IMR-90 (cell line): ENCODE measurements around the gene PAX5. TPM values are rescaled to one million over a fixed set of nuclear protein-coding genes. Genes with fewer than 3 reads are reported as not detected.

ENCODE experiments used
- ATAC-seq: fragments of 200-7000 bp; cut with Tn5 transposase; 2 replicates; pipeline ENCODE4 v1.9.1; 2020; ENCODE audit warnings: low read depth, mild to moderate bottlenecking, moderate library complexity
- BruUV-seq: library from RNA; stranded (reverse); fragments of 400-500 nt; replicated peaks from 2 replicates; lab custom pipeline; 2021; lab: Mats Ljungman, UMichigan
- CTCF ChIA-PET: fragments of 300-600 bp; formaldehyde crosslinking; extraction: SDS; loops from one replicate; lab custom pipeline; 2021; ENCODE audit warnings: antibody characterized with exemption; lab: Yijun Ruan, JAX
- POLR2A ChIA-PET: fragments of 300-600 bp; sonication (Branson Sonifier 250); formaldehyde crosslinking; loops from one replicate; lab custom pipeline; 2022; ENCODE audit warnings: antibody characterized with exemption; ENCODE audit not compliant: unreplicated experiment; lab: Charles Lee
- DNase-seq: peaks from one replicate; pipeline ENCODE4 v3.0.0; 2013
- H2AFZ ChIP-seq: replicated peaks from 2 replicates; pipeline ENCODE3; 2013; ENCODE audit warnings: low read length, mild to moderate bottlenecking; ENCODE audit not compliant: poor library complexity
- H2AK5ac ChIP-seq: 2 replicates; pipeline ENCODE4 v1.6.1; 2013; ENCODE audit warnings: low read depth, low read length, inconsistent platforms
- H2AK9ac ChIP-seq: replicated peaks from 2 replicates; pipeline ENCODE3; 2013; ENCODE audit warnings: mild to moderate bottlenecking, low read depth, low read length, moderate library complexity; ENCODE audit not compliant: poor library complexity
- H2BK120ac ChIP-seq: 2 replicates; pipeline ENCODE4 v1.6.1; 2013; ENCODE audit warnings: low read depth, low read length, inconsistent platforms
- H2BK15ac ChIP-seq: 3 replicates; pipeline ENCODE4 v1.6.1; 2013; ENCODE audit warnings: low read depth, low read length, inconsistent platforms
- H2BK20ac ChIP-seq: 2 replicates; pipeline ENCODE4 v1.6.1; 2013; ENCODE audit warnings: low read depth, mild to moderate bottlenecking, inconsistent platforms, low read length, moderate library complexity
- H2BK5ac ChIP-seq: 2 replicates; pipeline ENCODE4 v1.6.1; 2013; ENCODE audit warnings: mild to moderate bottlenecking, low read depth, low read length, inconsistent platforms; ENCODE audit not compliant: poor library complexity, severe bottlenecking
- H3K14ac ChIP-seq: replicated peaks from 2 replicates; pipeline ENCODE4 v1.6.1; 2013; ENCODE audit warnings: low read depth, low read length, inconsistent platforms
- H3K18ac ChIP-seq: 2 replicates; pipeline ENCODE4 v1.6.1; 2013; ENCODE audit warnings: low read depth, low read length, control low read depth
- H3K23ac ChIP-seq: 2 replicates; pipeline ENCODE4 v1.6.1; 2013; ENCODE audit warnings: low read depth, low read length, inconsistent platforms
- H3K27ac ChIP-seq: 2 replicates; pipeline ENCODE4 v1.5.1; 2013; ENCODE audit warnings: mild to moderate bottlenecking, control low read depth, low read length; ENCODE audit not compliant: insufficient read depth
- H3K27me3 ChIP-seq: 2 replicates; pipeline ENCODE4 v1.6.1; 2013; ENCODE audit warnings: low read length; ENCODE audit not compliant: control insufficient read depth, insufficient read depth
- H3K36me3 ChIP-seq: 2 replicates; pipeline ENCODE4 v1.6.1; 2013; ENCODE audit warnings: low read length, mixed read lengths; ENCODE audit not compliant: control insufficient read depth, insufficient read depth
- H3K4ac ChIP-seq: 2 replicates; pipeline ENCODE4 v1.6.1; 2013; ENCODE audit warnings: low read depth, low read length, inconsistent platforms
- H3K4me1 ChIP-seq: 2 replicates; pipeline ENCODE4 v1.6.1; 2013; ENCODE audit warnings: low read length, mixed read lengths; ENCODE audit not compliant: control insufficient read depth, insufficient read depth
- H3K4me2 ChIP-seq: 2 replicates; pipeline ENCODE4 v1.6.1; 2013; ENCODE audit warnings: low read depth, mild to moderate bottlenecking, control low read depth, low read length, moderate library complexity
- H3K4me3 ChIP-seq: 2 replicates; pipeline ENCODE4 v1.5.1; 2013; ENCODE audit warnings: low read depth, mild to moderate bottlenecking, control low read depth, low read length, moderate library complexity; ENCODE audit not compliant: insufficient read depth
- H3K56ac ChIP-seq: 2 replicates; pipeline ENCODE4 v1.6.1; 2013; ENCODE audit warnings: low read length, inconsistent platforms; ENCODE audit not compliant: insufficient read depth; ENCODE audit errors: extremely low read depth
- H3K79me1 ChIP-seq, 2 experiments: 2 replicates each; pipeline ENCODE4 v1.6.1; 2013; ENCODE audit warnings: low read length in 2 of 2, inconsistent platforms in 1 of 2, low read depth in 1 of 2
- H3K9ac ChIP-seq: 2 replicates; pipeline ENCODE4 v1.6.1; 2013; ENCODE audit warnings: low read depth, low read length, control low read depth
- H3K9me1 ChIP-seq: 2 replicates; pipeline ENCODE4 v1.6.1; 2013; ENCODE audit warnings: low read length, inconsistent platforms; ENCODE audit not compliant: insufficient read depth
- H3K9me3 ChIP-seq: 2 replicates; pipeline ENCODE4 v1.6.1; 2013; ENCODE audit warnings: low read length; ENCODE audit not compliant: control insufficient read depth, insufficient read depth
- H4K20me1 ChIP-seq: 2 replicates; pipeline ENCODE4 v1.6.1; 2013; ENCODE audit warnings: low read length, inconsistent platforms; ENCODE audit not compliant: insufficient read depth
- H4K5ac ChIP-seq: 2 replicates; pipeline ENCODE4 v1.6.1; 2013; ENCODE audit warnings: mild to moderate bottlenecking, low read depth, low read length, control low read depth
- H4K8ac ChIP-seq, 2 experiments: 2 replicates each; pipeline ENCODE4 v1.6.1; 2013; ENCODE audit warnings: low read depth in 2 of 2, low read length in 2 of 2, control low read depth in 1 of 2, inconsistent platforms in 1 of 2
- H4K91ac ChIP-seq: 2 replicates; pipeline ENCODE4 v1.6.1; 2013; ENCODE audit warnings: low read depth, low read length, inconsistent platforms; ENCODE audit not compliant: insufficient read depth
- BHLHE40 ChIP-seq: fragments of 150-350 bp; IDR thresholded peaks from 2 replicates; pipeline ENCODE4 v1.6.1; 2016; ENCODE audit warnings: mild to moderate bottlenecking, low read depth, low read length
- CHD1 ChIP-seq: IDR thresholded peaks from 2 replicates; pipeline ENCODE4 v1.6.1; 2012; ENCODE audit warnings: low read depth, low read length, improper control_type of control experiment
- CTCF ChIP-seq: conservative IDR thresholded peaks from 2 replicates; pipeline ENCODE4 v1.5.1; 2012; ENCODE audit warnings: mild to moderate bottlenecking, low read depth, low read length, improper control_type of control experiment
- FOS ChIP-seq: fragments of 150-350 bp; IDR thresholded peaks from 2 replicates; pipeline ENCODE4 v1.6.1; 2016; ENCODE audit warnings: low read depth, low read length
- MAFK ChIP-seq: IDR thresholded peaks from 2 replicates; pipeline ENCODE4 v1.6.1; 2012; ENCODE audit warnings: low read depth, low read length, improper control_type of control experiment
- MAZ ChIP-seq: IDR thresholded peaks from 2 replicates; pipeline ENCODE4 v1.6.1; 2012; ENCODE audit warnings: low read depth, mild to moderate bottlenecking, low read length, improper control_type of control experiment, moderate library complexity, borderline replicate concordance
- MXI1 ChIP-seq: IDR thresholded peaks from 2 replicates; pipeline ENCODE4 v1.6.1; 2012; ENCODE audit warnings: low read depth, mild to moderate bottlenecking, low read length, moderate library complexity, borderline replicate concordance
- NFE2L2 ChIP-seq: fragments of 150-350 bp; IDR thresholded peaks from 2 replicates; pipeline ENCODE4 v1.6.1; 2016; ENCODE audit warnings: low read depth, mild to moderate bottlenecking, low read length
- POLR2A ChIP-seq: IDR thresholded peaks from 2 replicates; pipeline ENCODE4 v1.6.1; 2012; ENCODE audit warnings: mild to moderate bottlenecking, low read depth, low read length
- RCOR1 ChIP-seq: IDR thresholded peaks from 2 replicates; pipeline ENCODE4 v1.6.1; 2012; ENCODE audit warnings: mild to moderate bottlenecking, low read length, improper control_type of control experiment; ENCODE audit not compliant: insufficient replicate concordance
- RFX5 ChIP-seq: IDR thresholded peaks from 2 replicates; pipeline ENCODE4 v1.8.0; 2012; ENCODE audit warnings: low read depth, mild to moderate bottlenecking, low read length, moderate library complexity
- SMC3 ChIP-seq: fragments of 150-350 bp; IDR thresholded peaks from 2 replicates; pipeline ENCODE4 v1.6.1; 2016; ENCODE audit warnings: low read depth, mild to moderate bottlenecking, antibody characterized with exemption, low read length, moderate library complexity
- USF2 ChIP-seq: fragments of 150-350 bp; IDR thresholded peaks from 2 replicates; pipeline ENCODE4 v1.6.1; 2017; ENCODE audit warnings: mild to moderate bottlenecking, antibody characterized with exemption, low read length, low read depth
- WGBS, 2 experiments: methylation state at CpG; one replicate each; pipeline versions ENCODE4 v1.1.5 to v1.1.7; 2013; ENCODE audit warnings: missing lambda C conversion rate in 2 of 2; ENCODE audit not compliant: insufficient read length in 1 of 2; ENCODE audit errors: extremely low coverage in 2 of 2; 5-methylcytosine and 5-hydroxymethylcytosine counted together
- dilution Hi-C: fragments of 300-500 bp; cut with HindIII; formaldehyde crosslinking; loops from one replicate; pipeline ENCODE4 v1.14.3; 2018; ENCODE audit warnings: low sequenced_read_pairs; ENCODE audit not compliant: unreplicated experiment
- in situ Hi-C: fragments of 300-500 bp; cut with MboI; formaldehyde crosslinking; loops from 3 replicates; pipeline ENCODE4 v1.14.3; 2019; ENCODE audit warnings: low sequenced_read_pairs, inconsistent platforms, mixed read lengths
- intact Hi-C: fragments of 100-400 bp; cut with micrococcal nuclease; formaldehyde crosslinking; loops from 2 replicates; pipeline ENCODE4 v1.10.0; 2022
- polyA plus RNA-seq, 3 experiments: library from polyadenylated mRNA; depleted of rRNA; stranded (reverse); fragments of >200 nt; gene quantifications; 2 replicates each; pipeline ENCODE4 v1.2.3, GENCODE V29; 2012; ENCODE audit warnings: low replicate concordance in 1 of 3
- total RNA-seq: library from RNA; depleted of rRNA; stranded (reverse); fragments of >200 nt; gene quantifications from 2 replicates; pipeline ENCODE4 v1.2.3, GENCODE V29; 2012
- TF ChIP-seq, protein P1 (sequence below): fragments of 150-350 bp; IDR thresholded peaks from 2 replicates; pipeline ENCODE4 v1.6.1; 2016; ENCODE audit warnings: low read depth, mild to moderate bottlenecking, low read length, moderate library complexity, borderline replicate concordance

Gene PAX5
- total and polyA plus RNA-seq, 2 of the 4 experiments (the other 2 are of a cell fraction): not detected

- no peak overlapping the region for H3K4ac ChIP-seq
- H2AK5ac ChIP-seq: no peak overlapping the region
- H3K4me2 ChIP-seq: no peak overlapping the region
- no peak overlapping the region for H4K91ac ChIP-seq
- in situ Hi-C loops (no loop called here), dilution Hi-C loops (no loop called here), intact Hi-C loops (no loop called here)
- no peak overlapping the region for H2BK20ac ChIP-seq
- no peak overlapping the region for H2BK120ac ChIP-seq
- WGBS, 2 experiments: no CpG with 5 or more reads among the region's 3 CpGs
- H4K8ac ChIP-seq: no peak overlapping the region
- H3K27me3 ChIP-seq: peaks cover 14% of the 10 kb centered on the region
- H3K23ac ChIP-seq: no peak overlapping the region
- BruUV-seq: no TSS peak
- H3K9me3 ChIP-seq: no peaks in the 10 kb centered on the region
- H3K9me1 ChIP-seq: no peaks in the 10 kb centered on the region
- H3K14ac ChIP-seq: no peak overlapping the region
- TF ChIP-seq CHD1: no peak
- TF ChIP-seq POLR2A: no peak
- no peak for TF ChIP-seq CTCF
- no peak for TF ChIP-seq FOS
- TF ChIP-seq NFE2L2: no peak
- TF ChIP-seq USF2: no peak
- TF ChIP-seq RCOR1: no peak
- TF ChIP-seq BHLHE40: no peak
- TF ChIP-seq MAFK: no peak
- no peak for TF ChIP-seq MXI1
- no peak for TF ChIP-seq RFX5
- TF ChIP-seq SMC3: no peak
- TF ChIP-seq MAZ: no peak
- TF ChIP-seq, protein P1, sequence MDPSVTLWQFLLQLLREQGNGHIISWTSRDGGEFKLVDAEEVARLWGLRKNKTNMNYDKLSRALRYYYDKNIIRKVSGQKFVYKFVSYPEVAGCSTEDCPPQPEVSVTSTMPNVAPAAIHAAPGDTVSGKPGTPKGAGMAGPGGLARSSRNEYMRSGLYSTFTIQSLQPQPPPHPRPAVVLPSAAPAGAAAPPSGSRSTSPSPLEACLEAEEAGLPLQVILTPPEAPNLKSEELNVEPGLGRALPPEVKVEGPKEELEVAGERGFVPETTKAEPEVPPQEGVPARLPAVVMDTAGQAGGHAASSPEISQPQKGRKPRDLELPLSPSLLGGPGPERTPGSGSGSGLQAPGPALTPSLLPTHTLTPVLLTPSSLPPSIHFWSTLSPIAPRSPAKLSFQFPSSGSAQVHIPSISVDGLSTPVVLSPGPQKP: no peak
- no peaks in the 10 kb centered on the region for H4K20me1 ChIP-seq
- no peak overlapping the region for H3K18ac ChIP-seq
- ChIA-PET POLR2A (no interaction called here), CTCF (no interaction called here)
- H3K36me3 ChIP-seq: no peaks in the 10 kb centered on the region
- no peak overlapping the region for H2AK9ac ChIP-seq
- no peaks in the 10 kb centered on the region for H3K79me1 ChIP-seq
- no peak overlapping the region for H2BK15ac ChIP-seq
- ATAC-seq: no peak
- no peak overlapping the region for H2AFZ ChIP-seq
- H3K9ac ChIP-seq: no peak overlapping the region
- H2BK5ac ChIP-seq: no peak overlapping the region
- H3K27ac ChIP-seq: no peak overlapping the region
- DNase-seq: no peak
- H3K4me3 ChIP-seq: no peak overlapping the region
- H3K56ac ChIP-seq: no peak overlapping the region
- H4K5ac ChIP-seq: no peak overlapping the region
- H3K4me1 ChIP-seq: no peaks in the 10 kb centered on the region
These were observed 119.9 kb downstream of the PAX5 start for GRCh38 chr9:36914212-36914577.
